ENCODE data around the gene BUB1.
"Not testable (repeated sequence)": the region's sequence is repeated elsewhere in the genome, so short reads cannot be mapped to it uniquely, and the experiment has no call there.

DNA sequence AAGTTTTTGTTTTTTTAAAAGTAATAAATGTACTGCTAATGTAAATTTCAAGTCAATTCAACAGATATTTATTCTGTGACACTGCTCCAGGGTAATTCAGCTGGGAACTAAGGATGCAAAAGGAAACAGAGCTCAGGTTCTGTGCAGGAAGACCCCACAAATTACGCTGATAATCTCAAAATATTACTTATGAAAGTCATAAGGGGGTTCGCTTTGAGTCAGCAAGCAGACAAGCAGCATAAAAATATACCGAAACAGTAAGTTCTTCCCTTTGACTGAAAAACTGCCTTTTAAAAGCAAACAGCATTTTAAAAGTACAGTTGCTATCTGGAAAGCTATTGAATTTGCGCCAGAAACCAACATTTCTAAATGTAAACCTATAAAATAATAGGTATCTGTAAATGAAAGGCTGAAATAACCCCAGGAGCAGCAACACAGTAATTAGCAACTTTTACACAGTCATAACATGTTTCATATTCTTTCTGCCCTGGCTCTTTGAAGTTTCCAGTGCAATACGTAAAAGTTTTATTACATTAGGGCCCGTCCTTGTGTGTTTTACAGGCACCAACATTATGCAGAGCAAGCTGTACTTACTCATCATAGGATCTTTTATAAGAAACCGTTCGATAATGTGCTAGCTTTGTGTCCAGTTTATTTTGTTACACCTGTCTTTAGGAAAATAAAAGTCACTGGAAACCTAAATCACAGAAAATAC, 68.9 kb downstream of the BUB1 start:
- TF ChIP-seq, protein P1, sequence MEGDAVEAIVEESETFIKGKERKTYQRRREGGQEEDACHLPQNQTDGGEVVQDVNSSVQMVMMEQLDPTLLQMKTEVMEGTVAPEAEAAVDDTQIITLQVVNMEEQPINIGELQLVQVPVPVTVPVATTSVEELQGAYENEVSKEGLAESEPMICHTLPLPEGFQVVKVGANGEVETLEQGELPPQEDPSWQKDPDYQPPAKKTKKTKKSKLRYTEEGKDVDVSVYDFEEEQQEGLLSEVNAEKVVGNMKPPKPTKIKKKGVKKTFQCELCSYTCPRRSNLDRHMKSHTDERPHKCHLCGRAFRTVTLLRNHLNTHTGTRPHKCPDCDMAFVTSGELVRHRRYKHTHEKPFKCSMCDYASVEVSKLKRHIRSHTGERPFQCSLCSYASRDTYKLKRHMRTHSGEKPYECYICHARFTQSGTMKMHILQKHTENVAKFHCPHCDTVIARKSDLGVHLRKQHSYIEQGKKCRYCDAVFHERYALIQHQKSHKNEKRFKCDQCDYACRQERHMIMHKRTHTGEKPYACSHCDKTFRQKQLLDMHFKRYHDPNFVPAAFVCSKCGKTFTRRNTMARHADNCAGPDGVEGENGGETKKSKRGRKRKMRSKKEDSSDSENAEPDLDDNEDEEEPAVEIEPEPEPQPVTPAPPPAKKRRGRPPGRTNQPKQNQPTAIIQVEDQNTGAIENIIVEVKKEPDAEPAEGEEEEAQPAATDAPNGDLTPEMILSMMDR (conservative IDR thresholded peaks at IDR 0.05 in 1 of 2, IDR thresholded peaks at IDR 0.05 in 1 of 2; ENCODE audit: extremely low read depth in 1 of 2, insufficient read depth in 1 of 2, low read depth in 1 of 2, low read length in 2 of 2) = not testable (repeated sequence)
- TF ChIP-seq EZH2 (IDR thresholded peaks at IDR 0.05; ENCODE audit: borderline replicate concordance, low read length) = not testable (repeated sequence)

All from mammary epithelial cell (primary cell).